Psoas muscle (tissue), 8 donors: ENCODE results near the gene RNU5D-1. TPM values are rescaled to one million over a fixed set of nuclear protein-coding genes. Genes with fewer than 3 reads are reported as not detected.
A peak's percentile ranks its signal among the peaks of the same experiment; 100 is the strongest.

ENCODE experiments used
- ATAC-seq, 4 donors: fragments of 200-7000 bp; cut with Tn5 transposase; one replicate each; pipeline ENCODE4 v1.9.1; 2020; ENCODE audit warnings: moderate library complexity in 3 of 4, mild to moderate bottlenecking in 2 of 4
- DNase-seq, 2 donors: peaks; one replicate each; pipeline ENCODE4 v3.0.0-alpha.2; 2020
- H3K27ac ChIP-seq: fragments of 200-600 bp; one replicate; pipeline ENCODE4 v1.8.0; 2022
- H3K27me3 ChIP-seq, 3 donors: fragments of 200-600 bp in 1 of 3; one replicate each; pipeline versions ENCODE4 v1.6.1 to v1.8.0; 2013 to 2022; ENCODE audit warnings: low read length in 2 of 3, mild to moderate bottlenecking in 2 of 3, moderate library complexity in 1 of 3; ENCODE audit not compliant: insufficient read depth in 3 of 3
- H3K36me3 ChIP-seq, 2 donors: fragments of 200-600 bp in 1 of 2; one replicate each; pipeline versions ENCODE4 v1.6.1 to v1.8.0; 2013 to 2022; ENCODE audit warnings: low read depth in 1 of 2, mild to moderate bottlenecking in 1 of 2, moderate library complexity in 1 of 2; ENCODE audit not compliant: insufficient read depth in 1 of 2
- H3K4me1 ChIP-seq: fragments of 200-600 bp; one replicate; pipeline ENCODE4 v1.8.0; 2022
- H3K4me3 ChIP-seq: fragments of 200-600 bp; one replicate; pipeline ENCODE4 v1.8.0; 2022; ENCODE audit warnings: mild to moderate bottlenecking
- H3K9me3 ChIP-seq: fragments of 200-600 bp; one replicate; pipeline ENCODE4 v1.8.0; 2022
- CTCF ChIP-seq: fragments of 200-600 bp; IDR thresholded peaks from one replicate; pipeline ENCODE4 v1.8.0; 2022; ENCODE audit warnings: antibody characterized with exemption
- WGBS, 3 donors: extraction: QIAGEN DNeasy Blood & Tissue Kit; methylation state at CpG; one replicate each; pipeline versions ENCODE4 v1.1.6 to v1.1.7; 2013; 5-methylcytosine and 5-hydroxymethylcytosine counted together
- intact Hi-C, 2 donors: fragments of 100-400 bp; cut with DNase I; formaldehyde crosslinking; loops; one replicate each; pipeline versions ENCODE4 v1.11.0 to v1.14.2; 2022
- polyA plus RNA-seq, 3 donors: library from polyadenylated mRNA; stranded (reverse); fragments of 200-250 nt; gene quantifications; one replicate each; pipeline ENCODE4 v1.2.3, GENCODE V29; 2013
- total RNA-seq, 4 donors: library from RNA; stranded (reverse); fragmentation: NEBNext Ultra II Directional in 2 of 4; extraction: Animal tissue kit (Norgen Biotek cat#: 25700) in 2 of 4; gene quantifications; one replicate each; pipeline versions ENCODE4 v1.2.1 to v1.2.4, GENCODE V29; 2021 to 2023
- donor health status: healthy with polysubstance abuse.
- donor health status: DM: no; HTN: no; CAD: no; lungs with moderate emphysema.
- donor health status: Bipolar disorder and iron deficiency.
- donor health status: healthy.
- donor health status: DM: yes; HTN: yes; CAD: no.
- donor health status: DM: no; HTN: no; CAD: no.
- donor health status: DM: no; HTN: no; CAD: no.
- donor health status: DM: yes; HTN: yes; CAD: no.

RNU5D-1 gene
- total and polyA plus RNA-seq, 7 donors = not detected

DNA sequence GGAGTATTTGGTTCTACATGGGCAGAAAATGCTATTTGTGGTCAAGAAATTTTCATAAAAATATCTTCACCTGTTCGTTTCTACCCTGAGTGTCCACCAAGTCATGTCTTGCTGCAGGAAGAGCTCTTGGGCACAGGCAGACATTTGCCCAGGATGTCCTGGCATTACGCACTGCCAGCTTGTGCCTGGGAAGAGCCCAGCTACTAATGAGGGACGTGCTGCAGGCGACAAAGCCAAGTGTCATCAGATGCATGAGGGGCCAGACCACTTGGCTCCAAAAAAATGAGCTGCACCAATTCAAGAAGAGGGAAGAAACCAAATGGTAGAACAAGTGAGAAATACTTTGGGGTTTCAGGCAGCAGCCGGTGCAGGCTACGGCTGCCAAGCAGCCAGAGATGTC lies 12.9 kb downstream of the RNU5D-1 start:
- DNase-seq = no peak
- peaks cover 7% of the 10 kb centered on the region for H3K4me1 ChIP-seq
- H3K36me3 ChIP-seq = no peaks in the 10 kb centered on the region
- intact Hi-C loops = no loop called here
- H3K27me3 ChIP-seq = no peaks in the 10 kb centered on the region
- no peaks in the 10 kb centered on the region for H3K9me3 ChIP-seq
- 45 to 56% (median 46%) methylated on average over 6 of the region's 6 CpGs for WGBS, 3 donors
- no peak overlapping the region for H3K27ac ChIP-seq
- H3K4me3 ChIP-seq = no peak overlapping the region
- TF ChIP-seq CTCF = no peak
- no peak for ATAC-seq

GRCh38 chr1:44717653-44718052 lies 13.3 kb downstream of the RNU5D-1 start:
- no peak overlapping the region for H3K4me3 ChIP-seq
- no peak for TF ChIP-seq CTCF
- ATAC-seq = no peak
- no peak overlapping the region for H3K27ac ChIP-seq
- intact Hi-C loops = no loop called here
- no peaks in the 10 kb centered on the region for H3K9me3 ChIP-seq
- WGBS, 3 donors = 34 to 56% (median 55%) methylated on average over 1 of the region's 1 CpG
- no peak for DNase-seq
- peaks cover 7% of the 10 kb centered on the region for H3K4me1 ChIP-seq
- no peaks in the 10 kb centered on the region for H3K36me3 ChIP-seq
- H3K27me3 ChIP-seq = no peaks in the 10 kb centered on the region

- Histone ChIP-seq H3K4me3 (no peak overlapping the region), H3K4me1 (peaks cover 7% of the 10 kb centered on the region), H3K27ac (no peak overlapping the region), H3K27me3 (no peaks in the 10 kb centered on the region), H3K9me3 (no peaks in the 10 kb centered on the region), H3K36me3 (no peaks in the 10 kb centered on the region)
- ATAC-seq = no peak
- TF ChIP-seq CTCF = no peak
- DNase-seq = no peak
- 42 to 52% (median 51%) methylated on average over 4 of the region's 4 CpGs for WGBS, 3 donors
- intact Hi-C loops = no loop called here
Observed at GRCh38 chr1:44717156-44717555, 13.8 kb downstream of the RNU5D-1 start.

DNA sequence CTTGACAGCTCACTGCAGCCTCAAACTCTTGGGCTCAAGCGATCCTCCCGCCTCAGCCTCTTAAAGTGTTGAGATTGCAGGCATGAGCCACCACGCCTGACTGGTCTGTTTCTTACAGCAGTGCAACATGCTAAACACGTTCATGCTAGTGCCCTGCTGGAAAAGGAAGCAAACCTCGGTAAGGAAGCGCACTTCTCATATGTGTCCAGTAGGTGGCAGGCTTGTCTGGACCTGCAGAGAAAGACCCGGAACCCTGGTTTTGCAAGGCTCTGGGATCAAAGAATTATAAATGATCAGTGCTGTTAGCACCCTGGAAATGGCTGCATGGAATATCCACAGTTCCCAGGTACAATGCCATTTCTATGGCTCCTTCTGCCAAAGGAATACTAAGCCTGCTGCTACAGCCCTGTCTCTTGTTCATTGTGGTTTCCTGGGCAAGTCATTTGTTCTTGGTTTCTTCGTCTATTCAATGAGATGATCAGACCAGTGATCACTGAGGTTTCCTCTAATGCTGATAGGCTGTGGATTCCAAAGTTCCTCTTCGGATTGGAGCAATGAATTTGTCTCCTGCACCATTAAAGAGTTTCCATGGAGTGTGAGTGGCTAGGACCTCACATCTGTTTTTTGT lies 15.9 kb downstream of the RNU5D-1 start:
- Histone ChIP-seq H3K27ac (no peak overlapping the region), H3K9me3 (no peaks in the 10 kb centered on the region), H3K27me3 (peaks cover 0 to 1% (median 0%) of the 10 kb centered on the region in 3 donors), H3K4me3 (no peak overlapping the region), H3K36me3 (no peaks in the 10 kb centered on the region), H3K4me1 (peaks cover 7% of the 10 kb centered on the region)
- peak; percentile 43 to 68 for DNase-seq
- peak; percentile 87 for TF ChIP-seq CTCF
- WGBS, 3 donors = 7 to 10% (median 9%) methylated on average over 9 of the region's 9 CpGs
- ATAC-seq = peak; percentile 67 to 86 (median 71)
- intact Hi-C loops = no loop called here

DNA sequence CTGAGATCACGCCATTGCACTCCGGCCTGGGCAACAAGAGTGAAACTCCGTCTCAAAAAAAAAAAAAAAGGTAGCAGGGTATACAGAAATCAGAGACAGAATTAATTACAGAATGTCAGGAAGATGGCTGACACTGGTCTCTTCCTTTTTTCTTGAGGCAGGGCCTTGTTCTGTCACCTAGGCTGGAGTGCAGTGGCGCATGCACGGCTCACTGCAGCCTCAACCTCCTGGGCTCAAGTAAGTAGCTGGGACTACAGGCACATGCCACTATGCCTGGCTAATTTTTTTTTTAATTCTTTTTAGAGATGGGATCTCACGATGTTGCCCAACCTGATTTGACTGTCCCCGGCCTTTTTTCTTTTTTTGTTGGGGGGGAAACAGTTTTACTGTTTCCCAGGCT lies 16.4 kb downstream of the RNU5D-1 start:
- Histone ChIP-seq H3K4me3 (no peak overlapping the region), H3K27me3 (peaks cover 0 to 3% (median 2%) of the 10 kb centered on the region in 3 donors), H3K4me1 (peaks cover 7% of the 10 kb centered on the region), H3K27ac (no peak overlapping the region), H3K9me3 (no peaks in the 10 kb centered on the region), H3K36me3 (no peaks in the 10 kb centered on the region)
- WGBS, 3 donors = 85 to 91% (median 90%) methylated on average over 7 of the region's 7 CpGs
- TF ChIP-seq CTCF = no peak
- ATAC-seq (peak in 1 of 4 donors; percentile 21), DNase-seq (no peak)
- intact Hi-C loops = no loop called here
